Breast epithelium (tissue), 4 donors: ENCODE results near the gene RNF149. TPM values are rescaled to one million over a fixed set of nuclear protein-coding genes. Genes with fewer than 3 reads are reported as not detected.
"Not testable (repeated sequence)": the region's sequence is repeated elsewhere in the genome, so short reads cannot be mapped to it uniquely, and the experiment has no call there.

Experiments
- DNase-seq, 2 donors: peaks; one replicate each; pipeline ENCODE4 v3.0.0-alpha.2; 2019; ENCODE audit warnings: low spot score in 2 of 2
- H3K27ac ChIP-seq, 2 donors: fragments of 200-600 bp; sonication (generic) in 1 of 2; one replicate each; pipeline ENCODE4 v1.5.1; 2016 to 2019; ENCODE audit warnings: mild to moderate bottlenecking in 1 of 2
- H3K27me3 ChIP-seq, 2 donors: fragments of 200-600 bp; sonication (generic) in 1 of 2; one replicate each; pipeline versions ENCODE4 v1.5.1 to v1.6.0; 2017 to 2019; ENCODE audit warnings: control low read depth in 1 of 2, mild to moderate bottlenecking in 1 of 2
- H3K36me3 ChIP-seq: fragments of 200-600 bp; one replicate; pipeline ENCODE4 v1.5.1; 2019
- H3K4me1 ChIP-seq, 2 donors: fragments of 200-600 bp; sonication (generic); one replicate each; pipeline ENCODE4 v1.5.1; 2016 to 2019; ENCODE audit warnings: control low read depth in 1 of 2
- H3K4me3 ChIP-seq, 3 donors: fragments of 200-600 bp; sonication (generic); 1 replicate in 2 of 3; 2 replicates in 1 of 3; pipeline ENCODE4 v1.5.1; 2016 to 2019; ENCODE audit warnings: mild to moderate bottlenecking in 3 of 3, moderate library complexity in 2 of 3
- H3K9me3 ChIP-seq, 2 donors: fragments of 200-600 bp; sonication (generic) in 1 of 2; one replicate each; pipeline ENCODE4 v1.5.1; 2016 to 2019; ENCODE audit warnings: control low read depth in 1 of 2
- CTCF ChIP-seq, 3 donors: fragments of 450-650 bp; IDR thresholded peaks; one replicate each; pipeline ENCODE4 v1.5.1; 2016 to 2017; ENCODE audit warnings: antibody characterized with exemption in 3 of 3, mild to moderate bottlenecking in 3 of 3, moderate library complexity in 3 of 3
- POLR2A ChIP-seq: fragments of 450-650 bp; IDR thresholded peaks from one replicate; pipeline ENCODE4 v1.6.1; 2016; ENCODE audit warnings: antibody characterized with exemption, mild to moderate bottlenecking, moderate library complexity
- POLR2AphosphoS5 ChIP-seq, 3 donors: sonication (generic); formaldehyde crosslinking; IDR thresholded peaks; one replicate each; pipeline ENCODE4 v1.6.1; 2017; ENCODE audit warnings: antibody characterized with exemption in 3 of 3
- intact Hi-C: fragments of 100-400 bp; cut with DNase I; formaldehyde crosslinking; loops from one replicate; pipeline ENCODE4 v1.15.1; 2023; ENCODE audit warnings: low total_unique reads
- total RNA-seq, 3 donors: library from RNA; depleted of rRNA; stranded (reverse); fragments of >200 nt; gene quantifications; one replicate each; pipeline ENCODE4 v1.1.0, GENCODE V29; 2016

RNF149 gene
- total RNA-seq, 3 donors from 2014 or later: 65.6 to 101 (median 75.4) TPM

GRCh38 chr2:101253013-101253702 is 55.3 kb downstream of the RNF149 start:
- intact Hi-C loops: no loop called here
- Histone ChIP-seq H3K27ac (peak overlapping the region; percentile 98), H3K4me3 (peak overlapping the region; percentile 96 to 100 (median 97)), H3K27me3 (no peaks in the 10 kb centered on the region), H3K36me3 (no peaks in the 10 kb centered on the region), H3K9me3 (no peaks in the 10 kb centered on the region), H3K4me1 (peaks cover 3 to 5% of the 10 kb centered on the region in 2 donors)
- TF ChIP-seq POLR2AphosphoS5 (IDR thresholded peaks at IDR 0.05) (peak in 2 of 3 donors; percentile 3 to 8), POLR2A (no peak)
- DNase-seq: peak; percentile 66 to 67

GRCh38 chr2:101252408-101253012 is 56.0 kb downstream of the RNF149 start, which contains the start of gene CNOT11:
TSS of gene CNOT11 (plus strand) at chr2:101252886. CDS start at chr2:101252965, 79 bp downstream.
- H3K27ac ChIP-seq: peak within 1 kb of the TSS; percentile 98
- intact Hi-C loops: no loop called here

GRCh38 chr2:101251844-101252407 is 56.6 kb downstream of the RNF149 start:
- Histone ChIP-seq H3K4me3 (peak overlapping the region; percentile 96 to 100 (median 97)), H3K27ac (peak overlapping the region; percentile 98), H3K9me3 (no peaks in the 10 kb centered on the region), H3K4me1 (peaks cover 3 to 5% of the 10 kb centered on the region in 2 donors), H3K36me3 (no peaks in the 10 kb centered on the region), H3K27me3 (no peaks in the 10 kb centered on the region)
- intact Hi-C loops: no loop called here
- peak; percentile 33 to 63 (median 52) for TF ChIP-seq CTCF (IDR thresholded peaks at IDR 0.05)
- no peak for TF ChIP-seq POLR2A
- TF ChIP-seq POLR2AphosphoS5 (IDR thresholded peaks at IDR 0.05): no peak
- DNase-seq: peak in 1 of 2 donors; percentile 59

More at GRCh38 chr2:101252408-101253012, 56.0 kb downstream of the RNF149 start, which contains the start of gene CNOT11:
- peak; percentile 97 to 99 for DNase-seq
- Histone ChIP-seq H3K36me3 (no peaks in the 10 kb centered on the region), H3K27me3 (no peaks in the 10 kb centered on the region), H3K4me3 (peak within 1 kb of the TSS; percentile 96 to 100 (median 97)), H3K9me3 (no peaks in the 10 kb centered on the region), H3K4me1 (peaks cover 3 to 5% of the 10 kb centered on the region in 2 donors)
- TF ChIP-seq POLR2A (peak; percentile 77), POLR2AphosphoS5 (IDR thresholded peaks at IDR 0.05) (peak; percentile 59 to 97 (median 82)), CTCF (IDR thresholded peaks at IDR 0.05) (peak in 1 of 3 donors; percentile 6)

GRCh38 chr2:101251246-101251781 is 57.2 kb downstream of the RNF149 start:
- peak overlapping the region; percentile 19 to 98 for H3K27ac ChIP-seq
- H3K4me3 ChIP-seq, DNase-seq, H3K4me1 ChIP-seq, H3K27me3 ChIP-seq, H3K36me3 ChIP-seq, intact Hi-C loops, H3K9me3 ChIP-seq: not testable (repeated sequence)

GRCh38 chr2:101249826-101250225 is 58.7 kb downstream of the RNF149 start:
- DNase-seq: no peak
- H3K27ac ChIP-seq: peak overlapping the region in 1 of 2 donors; percentile 33
- no peaks in the 10 kb centered on the region for H3K27me3 ChIP-seq
- no peaks in the 10 kb centered on the region for H3K9me3 ChIP-seq
- intact Hi-C loops: no loop called here
- no peak overlapping the region for H3K4me3 ChIP-seq
- H3K4me1 ChIP-seq: peaks cover 3 to 5% of the 10 kb centered on the region in 2 donors
- no peak for TF ChIP-seq CTCF (IDR thresholded peaks at IDR 0.05)
- TF ChIP-seq POLR2A: no peak
- no peak for TF ChIP-seq POLR2AphosphoS5 (IDR thresholded peaks at IDR 0.05)
- no peaks in the 10 kb centered on the region for H3K36me3 ChIP-seq

GRCh38 chr2:101248756-101249155 is 59.7 kb downstream of the RNF149 start:
- H3K36me3 ChIP-seq, intact Hi-C loops, H3K27me3 ChIP-seq, H3K4me3 ChIP-seq, H3K27ac ChIP-seq, H3K4me1 ChIP-seq, H3K9me3 ChIP-seq, DNase-seq: not testable (repeated sequence)

- H3K9me3 ChIP-seq, DNase-seq, H3K36me3 ChIP-seq, H3K27me3 ChIP-seq, intact Hi-C loops, H3K4me3 ChIP-seq, H3K4me1 ChIP-seq: not testable (repeated sequence)
- H3K27ac ChIP-seq: peak overlapping the region in 1 of 2 donors; percentile 14
Measured at GRCh38 chr2:101245468-101245867, 63.0 kb downstream of the RNF149 start.

GRCh38 chr2:101244899-101245298 is 63.6 kb downstream of the RNF149 start:
- peak overlapping the region in 1 of 2 donors; percentile 13 for H3K27ac ChIP-seq
- intact Hi-C loops, H3K4me1 ChIP-seq, H3K36me3 ChIP-seq, H3K27me3 ChIP-seq, H3K4me3 ChIP-seq, DNase-seq, H3K9me3 ChIP-seq: not testable (repeated sequence)

- H3K27me3 ChIP-seq, H3K36me3 ChIP-seq, DNase-seq, intact Hi-C loops, H3K4me3 ChIP-seq, H3K27ac ChIP-seq, H3K4me1 ChIP-seq, H3K9me3 ChIP-seq: not testable (repeated sequence)
Measured at GRCh38 chr2:101244373-101244772, 64.1 kb downstream of the RNF149 start.
